HG03045 (cell line): Measurements from ENCODE around the gene OVOL2.

Experiments
- ATAC-seq: cut with Tn5 transposase; IDR thresholded peaks from one replicate; pipeline ENCODE4 v1.9.1; 2021; ENCODE audit warnings: mild to moderate bottlenecking, moderate library complexity; ENCODE audit not compliant: unreplicated experiment

Gene OVOL2

GRCh38 chr20:18018100-18018499 is 39.6 kb downstream of the OVOL2 start:
- no peak for ATAC-seq

- no peak for ATAC-seq
Observed at GRCh38 chr20:18016772-18017171, 40.9 kb downstream of the OVOL2 start.

- ATAC-seq, result no peak
Observed at GRCh38 chr20:18014411-18014810, 43.3 kb downstream of the OVOL2 start.

GRCh38 chr20:18012901-18013300 is 44.8 kb downstream of the OVOL2 start:
- ATAC-seq, result no peak

- no peak for ATAC-seq
Observed at GRCh38 chr20:18011951-18012645, 45.6 kb downstream of the OVOL2 start.

GRCh38 chr20:18011482-18011881 is 46.2 kb downstream of the OVOL2 start:
- ATAC-seq, result no peak

- ATAC-seq, result no peak
Observed at GRCh38 chr20:18009116-18009515, 48.6 kb downstream of the OVOL2 start.

GRCh38 chr20:18007534-18008292 is 50.0 kb downstream of the OVOL2 start:
- ATAC-seq, result no peak

- no peak for ATAC-seq
Observed at GRCh38 chr20:18006684-18007083, 51.0 kb downstream of the OVOL2 start.

GRCh38 chr20:18005990-18006364 is 51.7 kb downstream of the OVOL2 start:
- no peak for ATAC-seq

- peak; percentile 92 for ATAC-seq
Observed at GRCh38 chr20:18005170-18005989, 52.3 kb downstream of the OVOL2 start.

- no peak for ATAC-seq
Observed at GRCh38 chr20:18004384-18005031, 53.2 kb downstream of the OVOL2 start.

GRCh38 chr20:18003897-18004296 is 53.8 kb downstream of the OVOL2 start:
- peak; percentile 38 for ATAC-seq

GRCh38 chr20:18001131-18001921 is 56.4 kb downstream of the OVOL2 start:
- ATAC-seq, result no peak

- no peak for ATAC-seq
Observed at GRCh38 chr20:17999566-17999965, 58.1 kb downstream of the OVOL2 start.

- no peak for ATAC-seq
Observed at GRCh38 chr20:17998446-17998845, 59.3 kb downstream of the OVOL2 start.

- ATAC-seq, result no peak
Observed at GRCh38 chr20:17995967-17996819, 61.5 kb downstream of the OVOL2 start.

- no peak for ATAC-seq
Observed at GRCh38 chr20:17993546-17993945, 64.2 kb downstream of the OVOL2 start.

- ATAC-seq, result no peak
Observed at GRCh38 chr20:17992847-17993513, 64.7 kb downstream of the OVOL2 start.
